HG02884 (cell line): ENCODE measurements around the gene OGN.

Experiments used
- ATAC-seq: cut with Tn5 transposase; IDR thresholded peaks from one replicate; pipeline ENCODE4 v1.9.1; 2021; ENCODE audit warnings: mild to moderate bottlenecking, moderate library complexity; ENCODE audit not compliant: unreplicated experiment

The OGN gene

DNA sequence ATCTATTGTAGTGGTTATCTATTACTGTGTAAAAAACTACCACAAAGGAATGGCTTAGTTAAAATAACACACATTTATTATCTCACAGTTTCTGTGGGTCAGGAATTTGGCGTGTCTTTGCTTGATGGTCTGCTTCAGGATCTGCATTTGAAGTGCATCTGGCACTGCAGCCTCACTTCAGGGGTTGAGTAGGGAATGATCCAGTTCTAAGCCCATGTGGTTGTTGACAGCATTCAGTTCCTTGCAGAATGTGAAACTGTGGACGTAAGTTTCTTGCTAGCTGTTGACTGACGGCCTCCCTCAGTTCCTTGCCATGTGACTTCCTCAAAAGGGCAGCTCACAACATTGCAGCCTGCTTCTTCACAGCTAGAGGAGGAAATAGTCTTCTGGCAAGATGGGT is 2.1 kb upstream of the OGN start:
- ATAC-seq, result peak; percentile 85

DNA sequence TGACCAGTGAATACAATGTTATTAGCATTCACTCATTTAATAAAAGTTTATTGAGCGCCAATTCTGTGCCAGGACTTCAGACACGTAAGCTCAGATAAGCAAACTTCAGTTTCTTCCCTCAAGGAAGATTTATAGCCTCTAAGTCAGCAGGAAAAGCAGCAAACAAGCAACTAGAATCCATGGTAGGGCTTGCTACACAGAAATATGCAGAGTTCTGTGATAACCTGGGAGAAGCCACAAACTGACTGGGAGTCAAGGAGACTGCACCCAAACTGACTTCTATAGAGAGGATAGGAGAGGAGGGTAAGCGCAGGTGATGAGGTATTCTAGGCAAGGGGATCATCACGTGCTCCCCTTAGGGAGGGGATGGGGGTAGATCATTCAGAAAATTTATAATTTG is 1.4 kb upstream of the OGN start:
- ATAC-seq, result no peak

DNA sequence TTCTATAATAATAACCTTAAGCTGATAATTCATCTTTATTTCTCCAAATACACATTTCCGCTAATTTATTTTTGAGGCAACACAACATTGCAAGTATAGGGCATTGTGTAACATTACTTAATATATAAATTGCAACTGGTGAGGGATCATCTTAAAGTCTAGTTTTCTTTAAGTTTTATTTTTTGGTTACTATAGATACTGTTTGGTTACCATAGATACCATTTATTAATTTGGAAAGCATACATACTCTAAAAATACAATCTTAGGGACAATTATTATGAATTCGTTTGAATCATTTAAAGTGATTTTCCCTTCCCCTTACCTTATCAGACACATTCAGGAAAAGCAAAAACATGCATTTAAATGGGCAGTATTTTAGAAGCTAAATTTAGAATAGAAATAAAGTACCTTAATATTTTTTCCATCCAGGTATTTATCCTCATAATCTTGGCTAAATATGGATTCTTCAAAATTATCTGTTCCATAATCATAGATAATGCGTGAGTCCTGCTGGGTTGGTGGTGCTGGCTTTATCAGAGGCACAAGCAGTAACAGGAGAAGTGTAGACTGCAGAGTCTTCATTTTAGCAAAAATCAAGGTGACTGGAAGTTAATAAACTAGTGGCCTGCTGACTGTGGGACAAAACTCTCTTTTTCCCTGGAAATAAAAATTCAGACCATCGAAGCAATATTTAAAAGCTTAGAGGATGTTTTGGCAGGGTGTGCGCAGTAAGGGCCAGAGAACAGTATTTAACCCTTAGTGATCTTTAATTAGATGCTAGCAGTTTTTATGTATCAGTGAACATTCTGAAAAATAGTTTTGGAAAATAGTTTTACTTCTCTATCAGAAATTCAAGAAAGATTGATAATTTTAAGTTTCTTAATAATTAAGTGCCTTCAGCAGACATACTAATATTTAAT is 1.3 kb downstream of the OGN start:
- ATAC-seq, result no peak

DNA sequence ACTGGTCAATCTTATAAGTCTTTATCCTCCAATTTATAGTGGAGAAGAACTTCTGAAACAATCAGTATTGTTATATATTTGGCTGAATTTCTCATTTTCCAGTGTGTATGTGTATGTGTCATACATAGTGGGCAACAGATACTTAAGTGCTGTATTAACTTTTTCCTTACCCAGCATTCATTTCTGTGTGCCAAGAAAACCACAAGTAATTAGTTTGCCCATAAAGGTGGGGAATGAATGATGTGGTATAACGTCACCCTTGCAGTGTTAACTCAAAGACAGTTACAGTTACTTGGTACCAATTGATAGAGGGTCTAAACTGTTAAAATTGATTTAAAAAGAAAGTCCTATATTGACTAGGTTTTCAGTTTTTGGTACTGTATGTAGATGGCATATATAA is 2.0 kb downstream of the OGN start:
- ATAC-seq, result no peak

GRCh38 chr9:92397853-92398252 is 6.5 kb downstream of the OGN start:
- ATAC-seq, result no peak

GRCh38 chr9:92395617-92396016 is 8.8 kb downstream of the OGN start:
- no peak for ATAC-seq

- ATAC-seq, result no peak
These were observed 10.7 kb downstream of the OGN start for GRCh38 chr9:92393686-92394085.

GRCh38 chr9:92392690-92393089 is 11.7 kb downstream of the OGN start:
- ATAC-seq, result no peak

GRCh38 chr9:92385953-92386352 is 18.4 kb downstream of the OGN start:
- no peak for ATAC-seq

DNA sequence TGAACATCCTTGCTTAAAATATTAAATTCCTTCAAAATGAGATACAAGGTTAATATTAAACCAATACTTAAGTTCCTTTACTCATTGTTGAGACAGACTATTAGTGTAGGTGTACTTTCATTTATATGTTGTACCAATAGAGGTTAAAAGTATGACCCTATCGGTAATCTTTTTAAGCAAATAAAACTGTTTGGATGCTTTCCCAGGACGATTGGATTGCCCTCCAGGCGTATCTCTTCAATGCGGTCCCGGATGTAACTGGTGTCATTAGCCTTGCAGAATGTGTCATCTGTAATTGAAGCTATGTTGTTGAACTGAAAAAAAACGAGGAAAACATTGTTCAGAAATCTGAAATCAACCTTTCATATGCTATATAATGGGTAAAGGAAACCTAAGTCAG is 18.9 kb downstream of the OGN start:
- no peak for ATAC-seq

GRCh38 chr9:92385001-92385400 is 19.4 kb downstream of the OGN start:
- no peak for ATAC-seq

DNA sequence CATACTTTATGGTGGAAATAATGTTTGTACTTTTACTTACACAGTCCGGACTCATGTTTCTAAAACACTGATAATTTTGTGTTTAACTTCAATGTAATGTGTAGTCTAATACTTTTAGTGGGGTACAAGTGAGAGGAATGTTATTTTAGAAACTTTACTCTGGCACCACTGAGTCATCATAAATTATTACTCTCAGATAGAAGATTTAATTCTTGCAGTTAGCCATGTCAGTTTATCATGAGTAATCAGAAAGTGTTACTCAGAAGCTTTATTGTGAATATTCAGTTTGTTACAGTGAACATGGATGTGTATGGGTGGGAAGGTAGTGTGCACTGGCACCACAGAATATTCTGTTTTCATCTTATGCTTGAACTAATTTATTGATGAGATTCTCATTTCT is 20.0 kb downstream of the OGN start:
- ATAC-seq, result no peak

DNA sequence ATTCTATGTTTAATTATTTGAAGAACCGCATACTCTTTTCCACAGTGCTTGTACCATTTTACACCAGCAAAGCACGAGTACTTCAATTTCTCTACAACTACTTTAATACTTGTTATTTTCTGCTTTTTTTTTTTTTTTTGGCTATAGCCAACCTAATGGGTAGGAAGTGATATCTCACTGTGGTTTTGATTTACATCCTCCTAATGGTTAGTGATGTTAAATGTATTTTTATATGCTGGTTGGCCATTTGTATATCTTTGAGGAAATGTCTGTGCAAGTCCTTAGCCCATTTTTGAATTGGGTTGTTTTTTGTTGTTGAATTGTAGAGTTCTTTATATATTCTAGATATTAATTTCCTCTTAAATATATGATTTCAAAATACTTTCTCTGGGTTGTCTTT is 22.6 kb downstream of the OGN start:
- ATAC-seq, result no peak

- ATAC-seq, result no peak
These were observed 23.8 kb downstream of the OGN start for GRCh38 chr9:92380603-92381002.

DNA sequence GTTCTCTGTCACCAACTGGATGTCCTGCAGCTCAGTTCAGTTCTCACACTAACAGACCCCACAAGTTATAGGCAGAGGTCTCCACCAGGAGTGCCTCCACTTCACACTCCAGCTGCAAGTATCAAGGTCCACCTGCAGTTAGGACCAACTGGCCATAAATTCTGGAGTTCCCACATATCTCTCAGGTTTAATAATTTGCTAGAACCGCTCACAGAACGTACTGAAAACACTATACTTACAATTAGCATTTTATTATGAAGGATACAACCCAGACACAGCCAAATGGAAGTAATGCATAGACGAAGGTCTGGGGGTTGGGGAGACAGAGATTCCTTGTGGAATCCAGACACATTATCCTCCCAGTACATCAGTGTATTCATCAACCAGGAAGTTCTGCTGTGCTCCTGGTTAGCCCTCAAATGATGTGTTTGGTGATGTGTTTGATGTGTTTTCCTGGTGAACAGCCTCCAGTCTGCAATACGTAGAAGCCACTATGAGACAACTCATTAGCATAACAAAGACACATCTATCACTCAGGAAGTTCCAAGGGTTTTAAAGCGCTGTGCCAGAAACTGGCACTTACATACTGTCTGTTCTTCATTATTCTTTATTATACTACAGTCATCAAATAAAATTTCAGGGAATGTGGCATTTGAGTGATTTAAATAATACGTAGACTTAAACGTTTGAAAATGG is 25.4 kb downstream of the OGN start:
- no peak for ATAC-seq

- ATAC-seq, result no peak
These were observed 26.5 kb downstream of the OGN start for GRCh38 chr9:92377876-92378275.

GRCh38 chr9:92373167-92373566 is 31.2 kb downstream of the OGN start:
- ATAC-seq, result no peak

DNA sequence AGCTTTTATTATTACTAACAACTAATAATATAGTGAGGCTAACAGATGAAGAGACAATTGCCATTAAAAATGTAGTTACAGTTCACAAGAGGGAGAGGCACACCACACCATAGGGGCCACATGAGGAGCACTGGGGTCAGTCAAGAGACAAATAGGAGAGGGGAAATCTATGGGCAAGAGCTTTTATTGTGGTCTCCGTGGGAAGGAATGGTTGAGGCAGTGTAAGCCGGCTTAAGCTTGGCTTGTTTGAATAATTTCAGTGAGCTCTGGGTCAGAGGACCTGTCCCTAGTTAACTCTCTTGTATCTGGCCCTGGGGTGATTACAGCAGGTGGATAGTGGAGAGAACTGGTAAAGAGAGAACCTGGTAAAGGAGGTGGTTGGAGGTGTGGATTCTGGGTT is 35.3 kb downstream of the OGN start:
- no peak for ATAC-seq

DNA sequence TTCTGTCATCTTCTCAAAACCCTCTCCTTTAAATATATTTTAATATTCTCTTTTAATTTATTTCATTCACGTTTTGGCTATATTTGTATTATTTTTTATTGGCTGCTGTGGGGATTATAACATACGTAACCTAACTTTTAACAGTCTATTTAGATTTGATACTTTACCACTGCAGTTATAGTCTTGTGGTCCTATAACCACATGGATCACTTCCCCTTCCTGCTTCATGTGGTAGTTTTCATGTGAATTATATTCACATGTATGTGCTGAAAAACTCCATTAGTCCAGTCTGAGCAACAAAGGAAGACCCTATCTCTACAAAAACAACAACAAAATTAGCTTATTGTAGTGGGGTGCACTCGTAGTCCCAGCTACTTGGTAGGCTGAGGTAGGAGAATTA is 44.3 kb downstream of the OGN start:
- no peak for ATAC-seq

DNA sequence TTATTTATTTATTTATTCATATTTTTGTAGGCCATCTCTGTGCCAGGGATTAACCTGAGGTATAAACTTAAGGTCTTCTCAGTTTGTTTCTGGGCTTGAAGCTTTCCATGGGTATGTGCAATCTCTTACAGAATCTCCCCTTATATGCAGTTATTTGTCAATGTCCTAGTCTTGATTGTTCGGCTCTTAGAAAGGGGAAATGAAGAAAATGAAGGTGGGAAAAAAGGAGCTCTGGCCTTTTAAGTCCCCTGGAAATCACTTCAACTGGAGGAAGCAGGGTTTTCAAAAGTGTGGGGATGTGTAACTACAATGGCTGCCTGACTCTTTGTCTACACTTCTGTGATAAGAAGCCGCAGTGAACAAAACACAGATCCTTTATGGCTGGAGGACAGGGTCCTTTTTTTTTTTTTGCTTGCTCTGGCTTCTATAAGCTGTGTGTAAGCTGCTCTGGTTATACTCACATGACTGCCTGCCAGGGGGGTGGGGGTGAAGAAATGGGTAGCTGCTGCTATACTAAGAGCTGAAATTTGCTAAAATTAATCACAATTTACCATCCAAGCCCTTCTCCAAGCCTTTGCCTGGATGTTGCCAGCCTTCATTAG is 44.9 kb downstream of the OGN start:
- ATAC-seq, result no peak

GRCh38 chr9:92353051-92353450 is 51.3 kb downstream of the OGN start:
- ATAC-seq, result no peak

DNA sequence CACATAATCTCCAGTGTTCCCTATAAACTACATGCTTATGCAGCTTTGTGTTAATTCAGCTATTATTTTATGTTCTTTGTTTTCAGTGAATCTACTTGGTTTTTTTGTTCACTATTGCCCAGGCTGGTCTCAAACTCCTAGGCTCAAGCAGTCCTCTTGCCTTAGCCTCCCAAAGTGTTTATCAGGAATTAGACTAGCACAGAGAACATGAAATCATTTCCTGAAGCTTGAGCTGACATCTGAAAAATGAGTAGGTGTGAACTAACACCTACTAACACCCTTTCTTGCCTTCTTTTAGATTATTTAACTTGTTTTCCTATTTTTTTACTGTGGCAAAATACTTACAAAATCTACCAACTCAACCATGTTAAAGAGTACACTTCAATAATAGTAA is 53.6 kb downstream of the OGN start:
- ATAC-seq, result no peak
